Loucy (cell line): ENCODE results near the gene CELF2.
"Not testable (repeated sequence)": the region's sequence is repeated elsewhere in the genome, so short reads cannot be mapped to it uniquely, and the experiment has no call there.

Experiments
- H2AFZ ChIP-seq: fragments of 200-600 bp; sonication (generic); 2 replicates; pipeline ENCODE4 v1.6.0; 2016; ENCODE audit warnings: antibody characterized with exemption, mild to moderate bottlenecking, low read length, moderate library complexity
- H3F3A ChIP-seq: fragments of 200-600 bp; 2 replicates; pipeline ENCODE4 v1.6.0; 2016; ENCODE audit warnings: antibody characterized with exemption, low read depth, mild to moderate bottlenecking
- H3K27me3 ChIP-seq: fragments of 200-600 bp; sonication (generic); 2 replicates; pipeline ENCODE4 v1.6.1; 2014; ENCODE audit warnings: low read length, mild to moderate bottlenecking; ENCODE audit not compliant: insufficient read depth, poor library complexity, severe bottlenecking
- H3K36me3 ChIP-seq: fragments of 200-600 bp; sonication (generic); 2 replicates; pipeline ENCODE4 v1.6.1; 2016; ENCODE audit warnings: low read length; ENCODE audit not compliant: insufficient read depth
- H3K4me1 ChIP-seq: fragments of 200-600 bp; sonication (generic); 2 replicates; pipeline ENCODE4 v1.5.1; 2014; ENCODE audit warnings: low read length, mild to moderate bottlenecking; ENCODE audit not compliant: insufficient read depth, poor library complexity, severe bottlenecking
- H3K4me2 ChIP-seq: fragments of 200-600 bp; sonication (generic); 2 replicates; pipeline ENCODE4 v1.6.0; 2014; ENCODE audit warnings: antibody characterized with exemption, low read length, low read depth, mild to moderate bottlenecking; ENCODE audit not compliant: poor library complexity, severe bottlenecking
- H3K4me3 ChIP-seq: fragments of 200-600 bp; sonication (generic); 2 replicates; pipeline ENCODE4 v1.5.1; 2014; ENCODE audit warnings: low read length, mild to moderate bottlenecking, mixed read lengths; ENCODE audit not compliant: poor library complexity, severe bottlenecking
- H3K79me2 ChIP-seq: fragments of 200-600 bp; sonication (generic); 2 replicates; pipeline ENCODE4 v1.6.1; 2014; ENCODE audit warnings: low read length; ENCODE audit not compliant: insufficient read depth
- H3K9ac ChIP-seq: fragments of 200-600 bp; sonication (generic); 2 replicates; pipeline ENCODE4 v1.6.0; 2014; ENCODE audit warnings: mild to moderate bottlenecking, low read depth, low read length, moderate library complexity; ENCODE audit not compliant: poor library complexity, severe bottlenecking
- H3K9me2 ChIP-seq: fragments of 200-600 bp; sonication (generic); replicated peaks from 2 replicates; pipeline ENCODE4 v1.6.1; 2016; ENCODE audit warnings: low read depth, low read length, mixed read lengths
- H3K9me3 ChIP-seq: fragments of 200-600 bp; sonication (generic); 2 replicates; pipeline ENCODE4 v1.6.1; 2014; ENCODE audit warnings: mild to moderate bottlenecking, antibody characterized with exemption, low read length, low read depth; ENCODE audit not compliant: insufficient read depth
- H4K20me1 ChIP-seq: fragments of 200-600 bp; sonication (generic); 2 replicates; pipeline ENCODE4 v1.6.0; 2014; ENCODE audit warnings: antibody characterized with exemption, low read length, mild to moderate bottlenecking; ENCODE audit not compliant: insufficient read depth, poor library complexity, severe bottlenecking
- CTCF ChIP-seq: fragments of 200-600 bp; sonication (generic); conservative IDR thresholded peaks from 2 replicates; pipeline ENCODE4 v1.5.1; 2014; ENCODE audit warnings: mild to moderate bottlenecking, antibody characterized with exemption, low read length
- EZH2phosphoT487 ChIP-seq: fragments of 200-600 bp; IDR thresholded peaks from 2 replicates; pipeline ENCODE4 v1.6.1; 2018; ENCODE audit warnings: antibody characterized with exemption, mild to moderate bottlenecking, moderate library complexity, borderline replicate concordance

Gene CELF2

GRCh38 chr10:11344081-11344480 is 326.4 kb downstream of the CELF2 start:
- no peaks in the 10 kb centered on the region for H3K4me1 ChIP-seq
- H3F3A ChIP-seq = no peaks in the 10 kb centered on the region
- no peaks in the 10 kb centered on the region for H3K79me2 ChIP-seq
- TF ChIP-seq CTCF (no peak), EZH2phosphoT487 (no peak)
- H2AFZ ChIP-seq = no peak overlapping the region
- no peak overlapping the region for H3K4me3 ChIP-seq
- no peaks in the 10 kb centered on the region for H3K36me3 ChIP-seq
- no peaks in the 10 kb centered on the region for H4K20me1 ChIP-seq
- no peaks in the 10 kb centered on the region for H3K27me3 ChIP-seq
- H3K9me2 ChIP-seq = no peaks in the 10 kb centered on the region
- H3K9ac ChIP-seq = no peak overlapping the region
- H3K9me3 ChIP-seq = no peaks in the 10 kb centered on the region
- no peak overlapping the region for H3K4me2 ChIP-seq

- Histone ChIP-seq H3K9me3 (no peaks in the 10 kb centered on the region), H2AFZ (no peak overlapping the region), H3K79me2 (no peaks in the 10 kb centered on the region), H3K4me2 (no peak overlapping the region), H4K20me1 (no peaks in the 10 kb centered on the region), H3K9ac (no peak overlapping the region), H3K36me3 (no peaks in the 10 kb centered on the region), H3K4me3 (no peak overlapping the region), H3K4me1 (no peaks in the 10 kb centered on the region), H3K27me3 (no peaks in the 10 kb centered on the region), H3K9me2 (no peaks in the 10 kb centered on the region), H3F3A (no peaks in the 10 kb centered on the region)
- TF ChIP-seq EZH2phosphoT487 (no peak), CTCF (no peak)
Observed at GRCh38 chr10:11344550-11344949, 326.9 kb downstream of the CELF2 start.

- no peak for TF ChIP-seq EZH2phosphoT487
- TF ChIP-seq CTCF = peak; percentile 52
- Histone ChIP-seq H2AFZ (no peak overlapping the region), H3K9me3 (no peaks in the 10 kb centered on the region), H3K4me1 (no peaks in the 10 kb centered on the region), H3K9ac (no peak overlapping the region), H3K36me3 (no peaks in the 10 kb centered on the region), H3K27me3 (no peaks in the 10 kb centered on the region), H3K4me2 (no peak overlapping the region), H3K79me2 (no peaks in the 10 kb centered on the region), H3K9me2 (no peaks in the 10 kb centered on the region), H3K4me3 (no peak overlapping the region), H4K20me1 (no peaks in the 10 kb centered on the region), H3F3A (no peaks in the 10 kb centered on the region)
Observed at GRCh38 chr10:11345224-11346054, 327.8 kb downstream of the CELF2 start.

- not testable (repeated sequence) for H3K9me3 ChIP-seq, H3K4me2 ChIP-seq, H3K4me1 ChIP-seq, H3K9ac ChIP-seq, H2AFZ ChIP-seq, H3K79me2 ChIP-seq, H3K36me3 ChIP-seq, H3K27me3 ChIP-seq, H3K4me3 ChIP-seq, H4K20me1 ChIP-seq, H3K9me2 ChIP-seq, H3F3A ChIP-seq
Observed at GRCh38 chr10:11347580-11347979, 329.9 kb downstream of the CELF2 start.
